Cardiac fibroblast (primary cell): ENCODE results near the gene KCNJ11.

ENCODE experiments used
- DNase-seq, 2 donors: peaks; one replicate each; pipeline versions ENCODE4 v3.0.0 to v3.0.0-alpha.2; 2010; ENCODE audit warnings: low read depth in 2 of 2
- H3K4me3 ChIP-seq, 2 donors: replicated peaks in 1 of 2; 1 replicate in 1 of 2; 2 replicates in 1 of 2; pipeline ENCODE4 v1.5.1; 2011; ENCODE audit warnings: low read depth in 2 of 2, low read length in 2 of 2, mild to moderate bottlenecking in 2 of 2, moderate library complexity in 1 of 2
- CTCF ChIP-seq: IDR thresholded peaks from one replicate; pipeline ENCODE4 v1.5.1; 2011; ENCODE audit warnings: low read depth, mild to moderate bottlenecking, low read length, inconsistent platforms

The KCNJ11 gene

DNA sequence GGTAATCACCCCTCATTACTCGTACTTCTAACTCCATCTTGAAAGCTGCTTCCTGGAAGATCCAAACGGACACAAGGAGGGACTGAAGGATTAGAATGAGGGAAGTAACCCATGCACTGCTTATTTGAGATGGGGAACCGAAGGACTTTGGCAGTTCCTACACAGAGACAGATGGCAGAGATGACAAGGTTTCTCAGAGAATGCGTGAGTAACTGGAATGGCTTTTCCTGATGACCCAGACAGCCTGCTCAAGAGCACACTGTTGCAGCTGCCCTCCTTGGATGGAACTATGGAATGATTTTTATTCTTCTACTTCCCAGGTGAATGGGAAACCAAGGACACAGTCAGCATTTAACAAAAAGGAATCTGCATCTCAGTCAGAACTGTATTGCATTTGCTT lies 7.3 kb downstream of the KCNJ11 start:
- no peak for TF ChIP-seq CTCF
- no peak overlapping the region for H3K4me3 ChIP-seq
- peak; percentile 13 to 73 for DNase-seq

DNA sequence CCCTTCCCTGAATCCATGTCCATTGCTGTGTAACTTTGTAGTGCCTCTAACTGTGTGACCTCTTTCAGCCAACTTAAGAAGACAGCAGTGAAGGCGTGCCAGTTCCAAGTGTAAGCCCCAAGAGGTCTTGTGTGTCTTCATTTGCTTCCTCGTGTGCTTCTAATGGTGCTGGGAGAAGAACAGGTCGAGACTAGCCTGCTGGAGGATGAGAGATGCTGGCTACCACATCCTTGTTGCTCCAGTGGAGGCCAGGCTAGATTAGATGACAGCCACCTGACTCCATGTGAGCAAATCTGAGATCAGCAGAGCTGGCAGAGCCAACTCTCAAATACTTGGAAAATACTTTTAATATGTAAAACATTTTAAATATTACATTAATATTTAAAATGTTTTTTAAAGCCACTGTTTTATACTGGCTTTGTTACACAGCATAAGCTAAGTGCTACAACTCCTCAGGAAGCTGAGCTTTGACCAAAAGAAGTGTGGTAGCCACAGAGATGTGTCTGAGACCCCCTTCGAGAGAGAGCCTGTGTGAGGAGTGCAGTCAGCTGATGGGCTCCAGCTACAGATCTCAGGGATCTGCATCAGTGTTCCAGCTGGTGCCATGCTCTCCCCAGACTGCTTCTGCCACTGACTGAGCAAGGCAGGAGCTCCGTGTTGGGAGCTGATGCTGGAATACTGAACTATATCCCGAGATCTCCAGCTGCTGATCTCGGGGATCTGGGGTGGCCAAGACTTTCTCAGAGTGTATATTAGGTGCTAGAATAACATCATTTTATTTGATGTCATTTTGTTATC lies 8.9 kb downstream of the KCNJ11 start:
- H3K4me3 ChIP-seq, result no peak overlapping the region
- no peak for TF ChIP-seq CTCF
- no peak for DNase-seq

DNA sequence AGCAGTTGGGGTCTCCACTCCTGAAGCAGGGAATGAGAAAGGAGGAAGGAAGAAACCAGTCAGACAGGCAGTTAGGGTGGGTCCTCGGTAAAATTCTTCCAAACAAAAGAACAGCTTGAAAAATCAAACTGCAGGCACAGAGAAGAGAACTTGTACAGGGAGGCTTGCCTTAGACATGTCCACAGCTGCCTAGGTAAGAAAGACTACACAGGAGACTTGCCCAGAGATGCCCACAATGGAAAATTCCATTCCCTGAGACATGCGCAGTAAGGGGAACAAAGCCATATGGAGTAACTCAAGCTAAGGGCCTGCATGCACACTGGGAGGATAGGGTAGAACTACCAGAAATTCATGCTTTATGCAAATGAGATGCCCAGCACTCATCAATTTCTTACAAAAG lies 9.8 kb downstream of the KCNJ11 start:
- no peak for TF ChIP-seq CTCF
- no peak for DNase-seq
- no peak overlapping the region for H3K4me3 ChIP-seq

DNA sequence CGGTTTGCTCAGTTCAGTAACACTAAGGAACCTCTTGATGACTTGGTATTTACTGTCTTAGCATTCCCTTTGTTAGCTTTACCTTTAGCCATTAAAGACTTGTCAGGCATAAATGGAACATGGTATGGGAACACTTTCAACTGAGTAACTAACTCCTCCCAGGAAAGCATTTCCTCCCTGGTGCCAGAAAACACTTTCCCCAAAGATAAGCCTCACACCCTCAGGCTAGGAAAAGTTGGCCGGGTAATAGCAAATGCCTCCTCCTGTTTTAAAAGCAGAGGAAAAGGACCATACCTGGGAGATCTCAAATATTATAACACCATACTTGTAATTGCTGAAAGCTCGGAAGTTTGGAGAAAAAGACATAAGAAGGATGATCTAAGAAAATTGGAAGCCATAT lies 12.0 kb downstream of the KCNJ11 start:
- no peak for TF ChIP-seq CTCF
- DNase-seq, result peak in 1 of 2 donors; percentile 10
- H3K4me3 ChIP-seq, result no peak overlapping the region

DNA sequence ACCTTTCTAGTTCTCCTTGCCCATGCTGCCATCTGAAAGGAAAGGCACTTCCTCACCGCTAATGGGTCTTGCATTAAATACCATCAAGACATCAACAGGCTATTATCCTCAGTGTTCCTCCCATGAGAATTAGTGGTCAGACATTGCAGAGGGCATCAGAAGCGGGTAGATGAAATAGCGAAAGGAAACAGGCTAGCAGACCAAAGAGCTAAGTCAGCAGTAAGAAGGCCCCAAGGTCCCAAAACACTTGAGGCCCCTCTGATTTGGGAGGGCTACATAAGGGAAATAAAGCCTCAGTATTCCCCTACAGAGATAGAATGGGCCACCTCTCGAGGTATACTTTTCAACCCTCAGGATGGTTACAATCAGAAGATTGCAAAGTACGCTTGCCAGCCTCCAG lies 12.9 kb downstream of the KCNJ11 start:
- DNase-seq, result no peak
- no peak for TF ChIP-seq CTCF
- H3K4me3 ChIP-seq, result no peak overlapping the region

DNA sequence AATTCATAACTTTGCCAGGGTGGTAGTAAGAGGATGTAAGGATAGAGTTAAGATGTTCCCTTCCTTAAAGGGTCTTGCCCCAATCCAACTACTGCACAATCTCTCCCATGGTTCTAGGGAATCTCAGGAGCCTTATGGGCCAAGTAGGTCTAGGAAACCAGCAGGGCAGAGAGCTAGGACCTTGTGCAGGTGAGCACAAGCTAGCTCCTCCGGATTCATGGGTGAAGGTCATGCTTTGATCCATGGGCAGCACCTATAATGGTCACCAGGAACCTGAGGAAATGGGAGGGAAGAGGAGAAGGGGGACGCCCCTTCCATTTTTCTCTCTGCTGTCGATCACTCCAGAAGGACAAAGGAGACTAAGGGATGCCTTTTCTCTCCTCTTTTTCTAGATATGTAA lies 16.8 kb downstream of the KCNJ11 start:
- DNase-seq, result peak; percentile 65
- no peak for TF ChIP-seq CTCF
- H3K4me3 ChIP-seq, result no peak overlapping the region
